NOMO-1 treated with DMSO at 0.1 percent for 48 hours (cell line): ENCODE data around the gene PUM2.
"Not testable (repeated sequence)": the region's sequence is repeated elsewhere in the genome, so short reads cannot be mapped to it uniquely, and the experiment has no call there.

Experiments
- DNase-seq: peaks from one replicate; lab custom pipeline; 2025; ENCODE audit not compliant: unreplicated experiment; lab: John Stamatoyannopoulos, UW

PUM2 gene

GRCh38 chr2:20369366-20369765 lies 18.7 kb upstream of the PUM2 start:
- DNase-seq, result no peak

- DNase-seq, result no peak
Observed at GRCh38 chr2:20368706-20369105, 18.1 kb upstream of the PUM2 start.

GRCh38 chr2:20367929-20368328 lies 17.3 kb upstream of the PUM2 start:
- not testable (repeated sequence) for DNase-seq

GRCh38 chr2:20366672-20367116 lies 16.1 kb upstream of the PUM2 start:
- no peak for DNase-seq

GRCh38 chr2:20365249-20365817 lies 14.7 kb upstream of the PUM2 start:
- DNase-seq, result peak; percentile 27

- no peak for DNase-seq
Observed at GRCh38 chr2:20363578-20363977, 12.9 kb upstream of the PUM2 start.

GRCh38 chr2:20362701-20363435 lies 12.2 kb upstream of the PUM2 start:
- no peak for DNase-seq

- no peak for DNase-seq
Observed at GRCh38 chr2:20361893-20362292, 11.2 kb upstream of the PUM2 start.

- no peak for DNase-seq
Observed at GRCh38 chr2:20359096-20359495, 8.5 kb upstream of the PUM2 start.

- DNase-seq, result peak; percentile 72
Observed at GRCh38 chr2:20357638-20358389, 7.2 kb upstream of the PUM2 start.

- DNase-seq, result peak; percentile 65
Observed at GRCh38 chr2:20356042-20356441, 5.4 kb upstream of the PUM2 start.

- DNase-seq, result no peak
Observed at GRCh38 chr2:20355131-20355530, 4.5 kb upstream of the PUM2 start.

GRCh38 chr2:20353241-20353992 lies 2.8 kb upstream of the PUM2 start:
- no peak for DNase-seq

GRCh38 chr2:20352581-20353216 lies 2.1 kb upstream of the PUM2 start:
- no peak for DNase-seq

GRCh38 chr2:20352230-20352578 lies 1.6 kb upstream of the PUM2 start:
- DNase-seq, result no peak

- no peak for DNase-seq
Observed at GRCh38 chr2:20351555-20352229, 1.0 kb upstream of the PUM2 start.

GRCh38 chr2:20350041-20350712 lies 467 bp downstream of the PUM2 start:
- DNase-seq, result peak; percentile 47

GRCh38 chr2:20349513-20349921 lies 1.1 kb downstream of the PUM2 start:
- no peak for DNase-seq

- no peak for DNase-seq
Observed at GRCh38 chr2:20348542-20348941, 2.1 kb downstream of the PUM2 start.
